Loucy (cell line): ENCODE data around the gene EML2.

Source experiments
- H2AFZ ChIP-seq: fragments of 200-600 bp; sonication (generic); 2 replicates; pipeline ENCODE4 v1.6.0; 2016; ENCODE audit warnings: antibody characterized with exemption, mild to moderate bottlenecking, low read length, moderate library complexity
- H3F3A ChIP-seq: fragments of 200-600 bp; 2 replicates; pipeline ENCODE4 v1.6.0; 2016; ENCODE audit warnings: antibody characterized with exemption, low read depth, mild to moderate bottlenecking
- H3K27me3 ChIP-seq: fragments of 200-600 bp; sonication (generic); 2 replicates; pipeline ENCODE4 v1.6.1; 2014; ENCODE audit warnings: low read length, mild to moderate bottlenecking; ENCODE audit not compliant: insufficient read depth, poor library complexity, severe bottlenecking
- H3K36me3 ChIP-seq: fragments of 200-600 bp; sonication (generic); 2 replicates; pipeline ENCODE4 v1.6.1; 2016; ENCODE audit warnings: low read length; ENCODE audit not compliant: insufficient read depth
- H3K4me1 ChIP-seq: fragments of 200-600 bp; sonication (generic); 2 replicates; pipeline ENCODE4 v1.5.1; 2014; ENCODE audit warnings: low read length, mild to moderate bottlenecking; ENCODE audit not compliant: insufficient read depth, poor library complexity, severe bottlenecking
- H3K4me2 ChIP-seq: fragments of 200-600 bp; sonication (generic); 2 replicates; pipeline ENCODE4 v1.6.0; 2014; ENCODE audit warnings: antibody characterized with exemption, low read length, low read depth, mild to moderate bottlenecking; ENCODE audit not compliant: poor library complexity, severe bottlenecking
- H3K4me3 ChIP-seq: fragments of 200-600 bp; sonication (generic); 2 replicates; pipeline ENCODE4 v1.5.1; 2014; ENCODE audit warnings: low read length, mild to moderate bottlenecking, mixed read lengths; ENCODE audit not compliant: poor library complexity, severe bottlenecking
- H3K79me2 ChIP-seq: fragments of 200-600 bp; sonication (generic); 2 replicates; pipeline ENCODE4 v1.6.1; 2014; ENCODE audit warnings: low read length; ENCODE audit not compliant: insufficient read depth
- H3K9ac ChIP-seq: fragments of 200-600 bp; sonication (generic); 2 replicates; pipeline ENCODE4 v1.6.0; 2014; ENCODE audit warnings: mild to moderate bottlenecking, low read depth, low read length, moderate library complexity; ENCODE audit not compliant: poor library complexity, severe bottlenecking
- H3K9me2 ChIP-seq: fragments of 200-600 bp; sonication (generic); replicated peaks from 2 replicates; pipeline ENCODE4 v1.6.1; 2016; ENCODE audit warnings: low read depth, low read length, mixed read lengths
- H3K9me3 ChIP-seq: fragments of 200-600 bp; sonication (generic); 2 replicates; pipeline ENCODE4 v1.6.1; 2014; ENCODE audit warnings: mild to moderate bottlenecking, antibody characterized with exemption, low read length, low read depth; ENCODE audit not compliant: insufficient read depth
- H4K20me1 ChIP-seq: fragments of 200-600 bp; sonication (generic); 2 replicates; pipeline ENCODE4 v1.6.0; 2014; ENCODE audit warnings: antibody characterized with exemption, low read length, mild to moderate bottlenecking; ENCODE audit not compliant: insufficient read depth, poor library complexity, severe bottlenecking
- EZH2phosphoT487 ChIP-seq: fragments of 200-600 bp; IDR thresholded peaks from 2 replicates; pipeline ENCODE4 v1.6.1; 2018; ENCODE audit warnings: antibody characterized with exemption, mild to moderate bottlenecking, moderate library complexity, borderline replicate concordance
- TF ChIP-seq, protein P1 (sequence below): fragments of 200-600 bp; sonication (generic); conservative IDR thresholded peaks from 2 replicates; pipeline ENCODE4 v1.5.1; 2014; ENCODE audit warnings: mild to moderate bottlenecking, antibody characterized with exemption, low read length

EML2 gene

DNA sequence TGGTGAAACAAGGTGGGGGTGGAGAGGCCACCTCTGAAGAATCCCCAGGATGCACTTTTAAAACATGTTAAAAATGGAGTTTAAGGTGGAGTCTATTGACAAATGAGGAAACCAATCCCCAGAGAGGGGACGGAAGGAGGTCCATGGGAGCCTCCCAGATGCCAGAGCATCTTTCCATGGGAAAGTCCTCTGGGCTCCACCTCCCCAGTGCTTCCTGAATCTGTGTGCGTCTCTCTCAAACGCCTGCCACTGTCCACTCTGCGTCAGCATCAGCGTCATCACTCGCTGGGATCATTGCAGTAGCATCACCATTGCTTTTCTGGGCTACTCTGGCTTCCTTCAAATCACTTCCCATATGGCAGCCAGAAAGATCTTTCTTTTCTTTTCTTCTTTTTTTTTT, 43.4 kb downstream of the EML2 start:
- Histone ChIP-seq H3F3A (no peaks in the 10 kb centered on the region), H3K9me2 (no peaks in the 10 kb centered on the region), H3K27me3 (no peaks in the 10 kb centered on the region), H3K79me2 (no peaks in the 10 kb centered on the region), H3K4me1 (peaks cover 6% of the 10 kb centered on the region), H3K9me3 (no peaks in the 10 kb centered on the region), H3K4me3 (no peak overlapping the region), H3K9ac (no peak overlapping the region), H3K36me3 (no peaks in the 10 kb centered on the region), H2AFZ (no peak overlapping the region), H4K20me1 (no peaks in the 10 kb centered on the region), H3K4me2 (no peak overlapping the region)
- TF ChIP-seq, protein P1, sequence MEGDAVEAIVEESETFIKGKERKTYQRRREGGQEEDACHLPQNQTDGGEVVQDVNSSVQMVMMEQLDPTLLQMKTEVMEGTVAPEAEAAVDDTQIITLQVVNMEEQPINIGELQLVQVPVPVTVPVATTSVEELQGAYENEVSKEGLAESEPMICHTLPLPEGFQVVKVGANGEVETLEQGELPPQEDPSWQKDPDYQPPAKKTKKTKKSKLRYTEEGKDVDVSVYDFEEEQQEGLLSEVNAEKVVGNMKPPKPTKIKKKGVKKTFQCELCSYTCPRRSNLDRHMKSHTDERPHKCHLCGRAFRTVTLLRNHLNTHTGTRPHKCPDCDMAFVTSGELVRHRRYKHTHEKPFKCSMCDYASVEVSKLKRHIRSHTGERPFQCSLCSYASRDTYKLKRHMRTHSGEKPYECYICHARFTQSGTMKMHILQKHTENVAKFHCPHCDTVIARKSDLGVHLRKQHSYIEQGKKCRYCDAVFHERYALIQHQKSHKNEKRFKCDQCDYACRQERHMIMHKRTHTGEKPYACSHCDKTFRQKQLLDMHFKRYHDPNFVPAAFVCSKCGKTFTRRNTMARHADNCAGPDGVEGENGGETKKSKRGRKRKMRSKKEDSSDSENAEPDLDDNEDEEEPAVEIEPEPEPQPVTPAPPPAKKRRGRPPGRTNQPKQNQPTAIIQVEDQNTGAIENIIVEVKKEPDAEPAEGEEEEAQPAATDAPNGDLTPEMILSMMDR = no peak
- no peak for TF ChIP-seq EZH2phosphoT487

DNA sequence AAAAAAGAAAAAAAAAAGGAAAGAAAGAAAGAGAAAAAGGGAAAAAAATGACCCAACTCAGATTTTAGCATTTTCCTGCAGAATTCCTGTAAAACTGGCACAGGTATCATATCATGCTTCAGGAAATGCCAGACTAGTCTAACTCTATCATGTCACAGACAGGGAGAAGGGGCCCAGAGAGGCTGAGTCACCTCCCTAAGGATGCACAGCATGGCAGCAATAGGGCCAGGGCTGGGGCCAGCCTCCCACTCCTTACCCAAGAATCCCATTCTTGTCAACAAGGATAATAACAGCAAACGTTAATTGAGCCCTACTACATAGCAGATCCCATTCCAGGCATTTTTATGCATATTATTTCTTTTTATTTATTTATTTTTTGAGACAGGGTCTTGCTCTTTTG, 45.7 kb downstream of the EML2 start:
- H3K79me2 ChIP-seq = no peaks in the 10 kb centered on the region
- no peaks in the 10 kb centered on the region for H3K36me3 ChIP-seq
- H3K9me2 ChIP-seq = no peaks in the 10 kb centered on the region
- no peaks in the 10 kb centered on the region for H3F3A ChIP-seq
- no peak overlapping the region for H2AFZ ChIP-seq
- no peak overlapping the region for H3K9ac ChIP-seq
- H3K4me3 ChIP-seq = no peak overlapping the region
- H3K9me3 ChIP-seq = no peaks in the 10 kb centered on the region
- peaks cover 5% of the 10 kb centered on the region for H3K4me1 ChIP-seq
- H3K27me3 ChIP-seq = no peaks in the 10 kb centered on the region
- H3K4me2 ChIP-seq = no peak overlapping the region
- H4K20me1 ChIP-seq = no peaks in the 10 kb centered on the region
- TF ChIP-seq EZH2phosphoT487 = no peak
- TF ChIP-seq, protein P1 = no peak

DNA sequence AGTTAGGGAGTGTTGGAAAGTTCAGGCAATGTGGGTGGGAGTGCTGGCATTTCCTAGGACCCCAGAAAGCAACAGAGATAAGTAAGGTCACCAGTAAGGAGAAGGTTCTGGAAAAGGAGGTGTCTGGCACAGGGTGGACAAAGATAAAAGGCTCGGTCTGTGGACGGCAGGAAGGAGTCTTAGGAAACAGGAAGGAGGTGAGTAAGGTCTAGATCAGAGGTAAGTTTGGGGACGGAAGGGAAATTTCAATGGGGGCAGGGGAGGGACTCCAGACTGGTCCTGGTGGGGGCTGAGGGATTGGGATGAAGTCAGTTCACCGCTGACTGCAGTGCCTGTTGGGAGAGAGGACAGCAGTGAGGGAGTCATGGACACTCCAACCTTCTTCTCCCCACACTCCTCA, 46.8 kb downstream of the EML2 start:
- Histone ChIP-seq H3K9me2 (no peaks in the 10 kb centered on the region), H4K20me1 (no peaks in the 10 kb centered on the region), H3K4me3 (no peak overlapping the region), H3K79me2 (no peaks in the 10 kb centered on the region), H3K36me3 (no peaks in the 10 kb centered on the region), H3K4me2 (no peak overlapping the region), H3K4me1 (no peaks in the 10 kb centered on the region), H3K27me3 (no peaks in the 10 kb centered on the region), H3K9me3 (no peaks in the 10 kb centered on the region), H3F3A (no peaks in the 10 kb centered on the region), H3K9ac (no peak overlapping the region), H2AFZ (no peak overlapping the region)
- no peak for TF ChIP-seq EZH2phosphoT487
- TF ChIP-seq, protein P1 = no peak
